Bone marrow (tissue), 2 donors: ENCODE results near the gene TSPOAP1.

Experiments used
- DNase-seq, 2 donors: peaks; one replicate each; lab custom pipeline; 2025; lab: John Stamatoyannopoulos, UW

Gene TSPOAP1, protein sequence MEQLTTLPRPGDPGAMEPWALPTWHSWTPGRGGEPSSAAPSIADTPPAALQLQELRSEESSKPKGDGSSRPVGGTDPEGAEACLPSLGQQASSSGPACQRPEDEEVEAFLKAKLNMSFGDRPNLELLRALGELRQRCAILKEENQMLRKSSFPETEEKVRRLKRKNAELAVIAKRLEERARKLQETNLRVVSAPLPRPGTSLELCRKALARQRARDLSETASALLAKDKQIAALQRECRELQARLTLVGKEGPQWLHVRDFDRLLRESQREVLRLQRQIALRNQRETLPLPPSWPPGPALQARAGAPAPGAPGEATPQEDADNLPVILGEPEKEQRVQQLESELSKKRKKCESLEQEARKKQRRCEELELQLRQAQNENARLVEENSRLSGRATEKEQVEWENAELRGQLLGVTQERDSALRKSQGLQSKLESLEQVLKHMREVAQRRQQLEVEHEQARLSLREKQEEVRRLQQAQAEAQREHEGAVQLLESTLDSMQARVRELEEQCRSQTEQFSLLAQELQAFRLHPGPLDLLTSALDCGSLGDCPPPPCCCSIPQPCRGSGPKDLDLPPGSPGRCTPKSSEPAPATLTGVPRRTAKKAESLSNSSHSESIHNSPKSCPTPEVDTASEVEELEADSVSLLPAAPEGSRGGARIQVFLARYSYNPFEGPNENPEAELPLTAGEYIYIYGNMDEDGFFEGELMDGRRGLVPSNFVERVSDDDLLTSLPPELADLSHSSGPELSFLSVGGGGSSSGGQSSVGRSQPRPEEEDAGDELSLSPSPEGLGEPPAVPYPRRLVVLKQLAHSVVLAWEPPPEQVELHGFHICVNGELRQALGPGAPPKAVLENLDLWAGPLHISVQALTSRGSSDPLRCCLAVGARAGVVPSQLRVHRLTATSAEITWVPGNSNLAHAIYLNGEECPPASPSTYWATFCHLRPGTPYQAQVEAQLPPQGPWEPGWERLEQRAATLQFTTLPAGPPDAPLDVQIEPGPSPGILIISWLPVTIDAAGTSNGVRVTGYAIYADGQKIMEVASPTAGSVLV (N-terminal part only)

DNA sequence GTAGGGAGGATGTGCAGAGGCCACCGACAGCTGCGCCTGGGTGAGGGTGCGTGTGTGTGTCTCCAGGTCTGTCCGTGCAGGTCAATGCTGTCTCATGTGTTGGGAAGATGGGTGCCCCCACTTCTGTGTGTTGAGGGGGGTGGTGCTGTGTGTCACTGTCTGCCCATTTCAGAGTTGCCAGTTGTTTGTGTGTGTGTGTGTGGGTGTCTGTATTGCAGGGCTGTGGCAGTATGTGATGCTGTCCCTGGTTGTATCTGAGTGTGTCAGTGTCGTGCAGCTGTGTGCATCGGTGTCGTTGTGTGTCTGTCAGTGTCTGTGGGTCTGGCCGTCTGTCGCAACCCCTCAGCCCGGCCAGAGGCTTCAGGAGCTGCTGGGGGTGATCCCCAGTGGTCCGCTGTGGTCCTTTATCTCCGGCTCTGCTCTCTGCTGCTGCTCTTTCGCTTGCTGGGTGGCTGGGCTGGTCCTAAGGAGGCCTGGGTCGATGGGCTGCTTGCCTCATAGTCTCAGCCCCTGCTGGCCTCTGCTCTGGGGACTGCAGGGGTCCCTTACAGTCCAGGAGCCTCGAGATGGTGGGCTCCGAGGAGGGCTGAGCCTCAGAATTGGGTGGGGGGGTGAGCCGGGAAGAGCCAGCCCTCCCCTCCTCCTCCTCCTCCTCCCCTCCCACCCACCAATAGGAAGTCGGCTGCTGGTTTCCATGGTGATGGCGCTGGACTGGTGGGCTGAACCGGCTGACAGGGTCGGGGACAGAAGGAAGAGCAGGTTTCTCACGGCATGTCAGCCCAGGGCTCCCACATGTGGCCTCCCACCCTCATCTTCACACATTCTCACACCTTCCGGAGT lies at the start of gene TSPOAP1:
TSPOAP1 (minus strand) TSS at position 601 of the 840 bp plus-strand sequence. CDS start 875 bp downstream, outside the sequence.
- peak; percentile 61 to 75 for DNase-seq

DNA sequence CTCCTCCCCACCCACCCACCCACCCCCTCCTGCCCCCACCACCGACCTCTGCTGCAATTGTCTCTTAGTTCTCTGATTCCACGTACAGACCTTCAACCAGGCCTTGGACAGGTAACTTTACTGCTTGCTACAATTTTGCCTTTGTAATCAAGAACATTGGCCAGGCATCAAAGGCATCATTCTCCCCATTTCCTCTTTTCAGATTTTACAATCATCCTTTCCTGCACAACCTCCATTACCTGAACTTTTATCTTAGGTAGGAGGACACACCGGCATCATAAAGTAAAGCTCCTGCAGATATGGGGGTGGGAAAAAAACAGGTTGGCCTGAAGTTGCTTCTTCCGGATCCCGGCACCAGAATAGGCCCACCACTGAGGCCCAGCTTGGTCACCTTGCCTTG lies 49.1 kb upstream of the TSPOAP1 start:
- no peak for DNase-seq

DNA sequence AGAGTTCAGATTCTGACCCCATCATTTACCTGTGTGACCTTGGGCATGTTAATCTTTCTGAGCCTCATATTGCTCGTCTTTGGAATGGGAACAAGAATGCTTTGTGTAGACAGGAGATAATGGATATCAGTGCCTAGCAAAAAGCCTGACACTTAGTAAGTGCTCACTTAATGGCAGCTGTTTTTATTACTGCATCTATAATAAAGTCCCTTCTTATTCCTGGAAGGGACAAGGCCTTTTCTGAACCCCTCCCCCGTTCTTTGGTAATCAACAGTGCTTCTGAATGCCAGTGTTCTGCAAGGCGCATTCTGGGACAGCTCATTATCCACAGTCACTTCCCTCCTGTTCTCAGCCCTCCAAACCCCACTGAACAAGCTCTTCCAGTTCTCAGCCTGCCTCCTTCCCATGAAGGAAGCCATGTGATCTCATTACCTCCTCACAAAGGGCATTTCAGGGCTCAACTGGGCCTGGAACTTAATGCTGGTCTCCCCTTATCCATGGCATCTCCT lies 48.6 kb upstream of the TSPOAP1 start:
- no peak for DNase-seq

DNA sequence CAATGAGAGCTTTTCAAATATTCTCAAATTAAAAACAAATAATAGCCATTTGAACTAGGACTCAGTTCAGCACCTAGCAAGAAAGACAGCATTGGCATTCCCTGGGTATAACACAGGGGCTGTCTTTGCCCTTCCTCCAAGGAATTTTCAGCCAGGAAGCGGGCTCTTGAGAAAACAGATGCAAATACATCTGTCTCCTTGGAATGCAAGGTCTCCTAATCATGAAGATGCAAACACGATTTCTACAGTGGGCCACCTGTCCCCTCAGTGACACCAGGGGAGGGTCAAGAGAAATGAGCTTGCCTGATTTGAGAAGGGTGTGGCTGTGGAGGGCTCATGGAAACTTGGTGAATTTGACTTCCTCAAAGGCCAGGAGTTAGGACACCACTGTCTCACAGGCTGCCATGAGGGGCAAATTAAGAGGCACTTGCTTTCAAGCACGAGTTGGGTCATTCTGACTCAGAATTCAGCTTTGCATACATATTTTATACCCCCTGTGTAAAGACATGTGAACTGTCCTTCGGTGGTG lies 47.9 kb upstream of the TSPOAP1 start:
- DNase-seq: no peak

DNA sequence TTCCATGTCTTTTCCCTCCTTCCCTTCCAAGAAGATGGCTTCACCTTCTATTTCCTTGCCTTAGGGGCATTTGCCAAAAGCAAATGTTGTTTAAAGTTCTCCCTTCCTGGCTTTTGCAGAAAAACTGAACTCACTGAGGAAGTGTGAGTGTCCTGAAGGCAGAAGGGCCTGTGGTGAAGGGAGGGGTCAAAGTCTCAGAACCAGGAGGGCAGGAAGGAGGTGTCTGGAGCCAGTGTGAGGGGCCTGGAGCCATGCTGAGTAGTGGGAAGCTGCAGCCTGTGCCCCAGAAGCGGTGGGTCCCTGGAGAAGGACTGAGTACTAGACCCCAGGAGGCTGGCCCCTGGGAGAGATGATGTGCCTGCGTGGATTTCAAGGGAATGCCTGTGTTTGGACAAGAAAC lies 47.2 kb upstream of the TSPOAP1 start:
- DNase-seq: peak in 1 of 2 donors; percentile 11

DNA sequence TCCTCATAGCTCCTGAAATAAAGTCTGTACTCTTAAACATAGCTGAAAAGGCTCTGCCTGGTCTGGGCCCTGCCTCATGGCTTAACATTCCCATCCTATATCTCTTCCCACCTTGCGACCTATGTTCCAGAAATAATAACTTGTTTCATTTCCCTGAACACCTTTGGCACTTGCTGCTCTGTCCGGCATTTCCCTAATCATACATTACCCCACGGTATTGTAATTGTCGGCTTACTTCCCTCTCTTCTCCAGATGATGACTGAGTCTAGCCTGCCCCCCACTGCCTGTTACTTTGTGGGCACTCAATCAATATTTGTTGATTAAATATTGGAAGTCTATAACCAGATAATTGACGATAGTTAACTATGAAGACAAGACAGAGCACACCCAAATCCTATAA lies 46.7 kb upstream of the TSPOAP1 start:
- no peak for DNase-seq

DNA sequence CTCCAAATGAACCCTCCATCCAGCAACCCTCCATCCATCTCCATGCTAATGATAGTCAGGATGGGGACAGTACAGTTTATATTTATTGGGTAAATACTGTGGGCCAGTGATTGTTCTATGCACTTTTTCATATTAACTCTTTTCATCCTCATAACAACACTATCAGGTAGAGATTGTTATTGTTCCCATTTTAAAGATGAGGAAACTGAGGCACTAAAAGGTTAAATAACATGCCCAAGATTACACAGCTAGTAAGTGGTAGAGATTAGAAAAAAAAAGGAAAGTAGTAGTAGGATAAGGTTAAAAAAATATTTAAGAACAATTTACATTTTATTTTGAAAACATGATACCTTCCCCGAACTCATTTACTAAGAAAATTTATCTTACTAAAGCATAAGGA lies 45.3 kb upstream of the TSPOAP1 start:
- no peak for DNase-seq

DNA sequence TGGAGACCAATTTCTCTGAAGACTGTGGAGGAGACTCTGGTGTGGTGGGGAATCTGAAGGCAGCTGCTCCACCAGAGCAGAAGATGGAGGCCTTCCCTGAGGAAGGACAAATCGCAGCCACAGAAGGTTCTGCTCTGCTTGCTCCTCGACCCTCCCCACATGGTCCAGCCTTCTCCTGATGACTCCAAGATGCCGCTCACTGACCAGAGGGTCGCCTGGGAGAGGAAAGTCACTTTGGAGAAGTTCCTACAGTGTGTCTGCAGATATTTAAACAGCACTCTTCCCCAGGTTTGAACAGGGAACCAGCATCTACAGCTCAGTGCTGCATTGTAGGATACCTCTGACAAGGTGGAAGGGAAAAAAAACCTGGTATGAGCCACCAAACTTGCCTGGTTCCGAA lies 44.4 kb upstream of the TSPOAP1 start:
- DNase-seq: no peak

DNA sequence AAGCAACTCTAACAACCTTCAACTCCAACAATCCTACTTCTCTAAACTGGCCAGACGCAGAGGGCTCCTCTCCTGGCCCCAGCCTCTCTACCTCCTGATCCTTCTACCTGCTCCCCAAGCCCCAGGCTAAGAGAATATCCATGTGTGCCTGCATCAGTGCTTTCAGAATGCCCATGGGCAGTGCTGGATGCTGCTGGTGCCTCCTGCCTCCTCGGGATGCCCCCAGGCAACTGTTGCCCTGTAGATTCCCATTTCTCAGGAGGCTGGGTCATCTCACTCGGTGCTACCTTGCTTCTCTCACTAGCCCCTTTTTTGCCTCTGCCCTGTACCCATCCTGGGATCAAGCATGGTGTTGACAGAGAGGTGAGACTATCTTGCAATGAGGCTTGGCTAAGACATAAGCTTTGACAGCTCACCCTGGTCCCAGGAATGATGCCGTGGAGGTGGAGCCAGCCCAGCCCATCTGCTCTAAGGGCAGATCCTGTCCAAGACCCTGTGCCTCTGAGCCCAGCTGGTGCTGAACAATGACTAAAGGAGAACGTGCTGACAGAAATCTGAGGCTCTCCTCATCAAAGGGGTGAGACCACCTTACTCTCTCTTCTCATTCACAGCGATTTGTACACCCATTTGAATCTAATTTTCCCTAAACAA lies 42.8 kb upstream of the TSPOAP1 start:
- no peak for DNase-seq

DNA sequence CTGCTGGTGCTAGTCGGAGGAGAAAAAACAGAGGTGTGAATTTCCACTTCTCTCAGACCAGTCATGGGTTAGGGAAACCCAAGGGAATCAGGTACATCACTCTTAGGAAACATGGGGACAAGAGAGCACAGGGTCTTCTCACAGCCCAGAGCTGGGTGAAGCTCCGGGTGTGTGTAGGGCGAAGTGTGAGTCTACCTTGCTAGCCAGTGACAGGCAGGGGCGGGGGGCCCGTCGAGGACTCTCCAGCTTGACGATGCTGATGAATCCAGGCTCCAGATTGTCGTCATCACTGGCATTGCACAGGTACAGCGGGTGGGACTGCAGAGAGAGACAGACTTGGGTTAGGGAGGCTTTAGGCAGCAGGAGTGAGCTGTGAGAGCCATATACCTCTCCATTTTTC lies 42.1 kb upstream of the TSPOAP1 start:
- no peak for DNase-seq

DNA sequence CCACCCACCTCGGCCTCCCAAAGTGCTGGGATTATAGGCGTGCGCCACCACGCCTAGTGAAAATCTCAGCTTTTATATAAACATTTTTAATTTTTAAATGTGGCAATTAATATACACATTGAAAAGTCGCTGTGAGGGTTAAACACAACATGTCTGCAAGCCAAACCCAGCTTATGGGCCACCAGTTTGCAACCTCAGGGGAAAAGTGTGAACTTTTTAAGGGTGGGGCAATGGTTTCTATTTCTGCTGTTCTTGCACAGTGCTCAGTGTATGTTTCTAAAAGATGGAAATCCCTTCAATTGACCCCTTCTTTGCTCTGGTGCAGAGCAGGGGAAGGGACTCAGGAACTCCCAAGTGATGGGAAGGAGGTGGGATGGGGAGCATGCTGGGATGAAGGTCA lies 41.7 kb upstream of the TSPOAP1 start:
- no peak for DNase-seq

DNA sequence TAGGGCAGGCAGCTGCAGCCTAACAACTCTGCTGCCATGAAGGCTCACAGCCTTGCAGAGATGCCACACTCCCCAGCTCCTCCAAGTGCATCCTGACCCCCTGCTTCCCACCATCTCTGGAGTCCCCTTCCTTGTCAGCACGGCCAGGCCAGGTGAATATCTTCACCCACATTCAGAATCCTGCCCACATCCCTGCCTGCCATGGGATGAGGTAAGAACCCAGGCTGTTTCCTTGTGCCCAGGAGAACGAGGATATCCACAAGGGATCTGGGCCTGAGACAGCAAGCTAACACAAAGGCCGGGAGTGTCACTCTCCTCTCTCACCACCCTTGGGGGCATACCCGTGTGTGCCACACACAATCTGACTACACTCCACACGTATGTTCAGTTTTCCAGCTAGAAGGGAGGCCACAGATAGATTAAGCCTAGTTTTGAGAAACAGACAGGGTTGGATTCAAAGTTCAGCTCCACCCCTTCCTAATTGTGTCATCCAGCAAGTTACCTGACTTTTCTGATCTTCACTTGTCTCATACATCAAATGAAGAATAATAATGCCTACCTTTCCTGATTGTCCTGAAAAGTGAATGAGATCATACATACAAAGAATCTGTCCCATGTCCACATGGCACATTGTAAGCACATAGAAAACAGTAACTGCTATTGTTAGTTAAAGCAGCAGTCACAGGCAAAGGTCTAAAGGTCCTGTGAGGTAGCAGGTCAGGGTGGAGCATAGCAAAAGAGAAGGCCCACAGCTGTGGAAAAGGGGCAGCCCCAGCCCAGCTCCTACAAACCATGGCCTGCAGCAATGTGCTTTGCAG lies 40.8 kb upstream of the TSPOAP1 start:
- DNase-seq: no peak

DNA sequence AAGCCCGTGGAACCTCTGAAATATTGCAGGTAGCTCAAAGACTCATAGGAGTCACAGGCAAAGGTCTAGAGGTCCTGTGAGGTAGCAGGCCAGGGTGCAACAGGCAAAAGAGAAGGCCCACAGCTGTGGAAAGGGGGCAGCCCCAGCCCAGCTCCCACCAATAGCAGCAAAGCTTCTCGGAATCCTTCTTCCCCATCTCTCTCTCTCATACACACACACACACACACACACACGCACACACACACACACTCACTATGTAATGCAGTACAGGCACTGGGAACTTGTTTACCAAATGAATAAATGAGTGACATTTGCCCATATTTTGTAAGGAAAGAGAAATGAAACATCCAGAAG lies 40.2 kb upstream of the TSPOAP1 start:
- DNase-seq: no peak

DNA sequence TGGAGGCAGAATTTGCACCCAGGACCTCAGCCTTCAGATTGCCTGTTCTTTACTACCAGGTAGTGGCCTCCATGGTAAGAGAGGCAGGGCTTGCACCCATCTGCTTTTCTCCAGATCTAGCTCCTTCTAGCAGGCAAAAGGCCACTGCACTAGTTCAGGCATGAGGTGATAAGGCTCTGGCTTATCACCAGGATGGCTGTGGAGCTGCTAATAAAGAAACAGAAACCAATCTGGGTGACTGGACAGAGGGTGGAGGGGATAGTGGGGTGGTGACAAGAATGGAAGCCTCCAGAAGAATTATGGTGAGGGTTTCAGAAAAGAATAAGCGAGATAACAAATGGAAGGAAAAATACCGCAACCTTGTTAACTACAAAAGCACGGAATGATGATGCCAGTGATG lies 38.9 kb upstream of the TSPOAP1 start:
- no peak for DNase-seq

DNA sequence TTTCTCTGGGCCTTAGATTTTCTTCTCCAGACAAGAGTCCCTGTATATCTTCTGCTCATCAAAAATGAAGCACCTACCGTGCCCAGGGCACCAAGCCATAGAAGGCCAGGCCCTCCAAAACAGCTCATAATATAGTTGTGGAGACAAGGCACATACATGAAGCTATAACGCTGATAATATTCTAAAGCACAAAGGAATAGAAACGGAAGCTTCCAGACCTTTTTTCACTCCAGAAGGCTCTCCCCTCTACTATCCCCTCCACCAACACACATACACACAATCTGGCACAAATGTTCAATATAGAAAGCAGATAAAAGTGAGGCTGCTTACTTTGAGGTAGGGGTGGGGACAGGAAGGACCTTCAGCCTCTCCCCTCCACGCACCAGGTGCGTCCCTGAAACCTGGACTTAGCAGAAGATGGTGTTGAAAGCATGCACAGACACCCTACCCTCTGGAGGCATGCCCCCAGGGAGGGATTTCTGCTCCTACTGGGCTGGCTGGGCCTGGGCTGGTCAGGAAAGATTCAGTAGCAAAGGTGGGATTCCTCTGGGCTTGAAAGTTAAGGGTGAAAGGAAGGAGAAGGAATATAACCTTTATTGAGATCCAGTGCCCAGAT lies 37.5 kb upstream of the TSPOAP1 start:
- no peak for DNase-seq

DNA sequence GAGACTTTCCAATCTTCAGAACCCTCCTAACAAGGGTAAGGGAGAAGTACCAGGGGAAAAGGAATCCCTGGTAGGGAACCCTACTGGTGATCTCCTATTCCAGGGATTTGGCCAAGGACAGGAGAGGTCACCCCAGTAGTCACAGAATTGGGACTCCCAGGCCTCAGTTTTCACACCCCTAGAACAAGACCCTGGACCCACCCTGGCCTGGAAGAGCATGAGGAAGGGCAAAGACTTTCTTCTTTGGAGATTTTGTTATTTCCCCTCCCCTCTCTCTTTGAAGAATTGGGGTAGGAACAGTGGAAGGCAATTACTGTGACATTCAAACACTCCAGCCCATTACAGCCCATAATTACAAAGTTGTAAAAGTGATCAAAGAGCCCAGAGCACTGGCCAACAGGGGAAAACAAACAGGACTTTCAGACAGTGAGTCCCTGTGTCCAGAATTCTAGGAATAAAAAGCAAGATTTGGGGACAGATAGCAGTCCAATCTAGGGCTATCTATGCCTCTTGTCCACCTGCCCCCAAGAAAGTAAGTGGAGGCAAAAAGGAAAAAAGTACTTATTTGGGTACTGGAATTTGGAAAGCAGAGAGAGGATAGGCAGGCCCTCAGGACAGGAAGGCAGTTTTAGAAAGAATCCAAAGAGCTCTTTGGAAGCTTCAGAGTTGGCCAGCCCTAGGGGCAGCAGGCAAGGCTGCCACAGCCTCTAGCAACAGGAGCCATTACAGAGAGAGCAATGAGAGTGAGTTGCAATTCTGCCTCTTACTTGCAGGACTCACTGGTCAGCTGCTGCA lies 36.8 kb upstream of the TSPOAP1 start:
- DNase-seq: no peak

DNA sequence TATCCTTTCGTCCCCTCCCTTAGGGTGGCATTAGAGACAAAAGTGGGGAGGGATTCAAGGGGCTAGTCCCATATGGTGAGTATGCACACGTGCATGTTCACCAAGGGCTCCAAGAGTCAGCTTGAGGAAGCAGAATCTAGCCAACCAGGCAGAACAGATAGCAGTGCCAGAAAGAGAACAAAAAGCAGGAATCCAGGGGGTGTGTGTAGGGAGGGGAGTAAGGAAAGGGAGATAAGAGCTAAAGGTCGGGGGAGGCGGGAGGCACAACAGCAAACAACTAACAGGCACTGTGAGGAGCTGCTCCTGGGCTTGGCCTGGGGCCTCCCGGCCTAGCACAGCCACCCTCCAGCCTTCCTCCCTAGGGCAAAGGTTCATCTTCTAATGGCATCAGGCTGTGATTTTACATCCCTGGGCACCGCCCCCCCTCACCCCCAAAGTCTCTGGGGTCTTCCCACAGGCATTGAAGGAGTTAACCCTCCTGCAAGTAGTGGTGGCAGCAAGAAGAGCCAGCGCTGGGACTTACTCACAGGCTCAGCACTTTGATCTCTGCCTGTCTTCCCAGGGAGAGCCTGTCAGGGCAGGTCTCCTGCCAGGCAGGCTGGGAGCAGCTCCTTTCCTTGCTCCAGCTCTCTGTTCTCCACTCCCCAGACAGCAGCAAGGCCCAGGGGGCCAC lies 35.8 kb upstream of the TSPOAP1 start:
- no peak for DNase-seq
